GM18861 (cell line): Measurements from ENCODE around the gene LGR6.
"Not testable (repeated sequence)": the region's sequence is repeated elsewhere in the genome, so short reads cannot be mapped to it uniquely, and the experiment has no call there.

Experiments used
- ATAC-seq: cut with Tn5 transposase; IDR thresholded peaks from one replicate; pipeline ENCODE4 v1.9.1; 2021; ENCODE audit not compliant: unreplicated experiment

Gene LGR6

DNA sequence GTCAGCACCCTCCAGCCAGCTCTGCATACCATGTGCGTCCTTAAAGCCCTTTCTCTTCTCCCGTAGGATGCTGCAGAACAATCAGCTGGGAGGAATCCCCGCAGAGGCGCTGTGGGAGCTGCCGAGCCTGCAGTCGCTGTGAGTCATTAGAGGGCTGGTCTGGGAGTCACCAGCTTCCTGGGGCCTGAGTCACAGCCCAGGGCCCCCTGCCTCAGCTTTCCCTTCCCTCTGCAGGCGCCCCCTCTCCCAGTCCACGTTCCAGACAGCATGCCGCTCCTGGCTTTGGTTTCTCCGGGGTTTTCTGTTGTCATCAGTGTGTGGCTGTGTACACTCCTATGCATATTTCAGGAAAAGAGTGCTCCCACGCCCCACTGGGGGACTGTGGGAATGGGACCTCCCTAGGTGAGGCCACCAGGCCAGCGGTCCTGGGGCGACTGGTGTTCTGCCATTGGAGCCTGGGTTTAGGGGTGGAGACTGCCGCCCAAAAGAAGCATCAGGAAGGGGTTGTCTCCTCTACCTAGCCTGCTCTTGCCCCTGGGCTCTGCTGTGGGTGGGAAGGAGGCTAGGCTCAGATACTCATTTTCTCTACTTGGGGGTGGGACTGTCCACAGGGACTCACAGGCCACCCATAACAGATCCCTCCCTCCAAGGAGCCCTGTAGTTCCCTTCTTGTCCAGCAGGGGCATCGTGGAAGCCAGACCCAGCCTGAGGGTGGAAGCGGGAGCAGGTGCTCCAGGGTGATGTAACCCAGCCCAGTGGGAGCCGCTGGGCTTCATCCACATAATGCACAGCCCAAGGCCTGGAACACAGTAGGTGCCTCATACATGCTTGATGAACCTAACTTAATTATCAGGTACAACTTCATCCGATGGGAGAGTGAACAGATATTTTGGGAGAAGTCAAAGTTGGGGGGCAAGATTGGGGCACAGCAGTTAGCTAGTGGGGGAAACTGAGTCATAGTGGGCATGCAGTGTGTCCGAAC, 42.5 kb downstream of the LGR6 start:
- no peak for ATAC-seq

DNA sequence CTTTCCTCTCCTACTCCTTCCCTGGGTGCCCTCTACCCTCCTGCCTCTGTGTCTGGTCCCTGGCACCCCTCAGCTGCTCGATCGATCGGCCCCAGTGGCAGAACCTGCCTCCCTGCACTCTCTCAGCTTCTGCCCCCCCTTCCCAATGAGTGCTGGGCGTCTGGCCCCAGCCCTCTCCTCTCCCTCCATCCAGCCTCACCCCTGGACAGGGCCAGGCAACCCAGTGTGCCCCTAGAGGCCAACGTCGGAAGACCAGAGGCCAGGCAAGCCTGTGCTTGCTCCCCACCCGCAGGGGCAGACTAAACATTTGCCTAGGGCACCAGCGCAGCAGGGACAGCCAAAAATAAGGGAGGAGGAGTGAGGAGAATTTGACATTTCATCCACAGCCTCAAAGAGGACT, 43.5 kb downstream of the LGR6 start:
- ATAC-seq, result peak; percentile 48

GRCh38 chr1:202238914-202239313, 45.3 kb downstream of the LGR6 start:
- no peak for ATAC-seq

- not testable (repeated sequence) for ATAC-seq
Measured at GRCh38 chr1:202240226-202240625, 46.6 kb downstream of the LGR6 start.

DNA sequence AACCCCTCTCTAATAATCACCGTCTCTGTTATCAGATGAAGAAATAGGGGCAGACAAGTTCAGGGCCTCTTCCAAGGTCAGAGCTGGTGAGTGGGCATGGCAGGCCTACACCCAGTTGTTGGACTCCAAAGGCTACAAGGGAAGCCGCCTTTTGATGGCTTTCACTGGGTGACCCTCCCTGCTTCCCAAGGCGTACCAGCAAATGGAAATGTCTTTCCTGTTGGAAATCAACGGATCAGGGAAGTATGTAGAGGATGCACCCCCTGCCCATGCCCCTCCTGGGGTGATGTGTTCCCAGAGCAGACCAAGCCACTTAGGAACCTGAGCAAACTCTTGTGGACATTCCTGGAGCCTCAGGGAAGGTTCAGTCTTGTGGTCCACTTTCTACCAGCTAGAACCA, 47.4 kb downstream of the LGR6 start:
- no peak for ATAC-seq

- no peak for ATAC-seq
Measured at GRCh38 chr1:202241376-202242079, 47.9 kb downstream of the LGR6 start.

DNA sequence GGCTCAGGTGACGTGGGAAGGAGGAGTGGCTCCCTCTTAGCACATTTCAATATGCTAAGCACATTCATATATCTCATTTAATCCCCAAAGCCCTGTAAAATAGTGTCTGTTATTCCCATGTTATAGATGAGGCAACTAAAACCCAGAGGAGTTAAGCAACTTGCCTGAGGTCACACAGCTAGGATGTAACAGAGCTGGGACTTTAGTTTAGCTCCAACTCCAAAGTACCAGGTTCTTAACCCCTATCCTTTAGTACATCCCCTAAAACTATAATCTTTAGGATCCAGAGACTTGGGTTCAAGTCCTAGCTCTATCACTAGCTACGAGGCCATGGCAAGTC, 48.5 kb downstream of the LGR6 start:
- ATAC-seq, result no peak

DNA sequence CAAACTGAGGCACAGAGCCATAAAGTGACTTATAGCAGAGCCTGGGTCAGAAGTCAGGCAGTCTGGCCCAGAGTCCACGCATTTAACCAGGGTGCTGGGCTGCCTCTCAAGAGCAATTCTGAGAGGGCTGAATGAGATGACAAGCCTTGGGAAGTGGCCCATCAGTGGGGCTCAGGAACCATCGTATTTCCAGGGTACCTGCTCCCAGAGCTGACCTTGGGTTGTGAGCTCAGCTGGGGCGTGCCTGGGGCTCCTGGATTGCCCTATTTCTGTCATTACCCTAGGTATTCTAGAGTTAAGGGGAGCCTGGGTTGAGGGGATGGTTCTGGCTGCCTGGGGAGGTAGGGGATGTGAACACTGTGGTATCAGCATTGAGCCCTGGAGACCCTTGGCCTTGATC, 49.4 kb downstream of the LGR6 start:
- no peak for ATAC-seq

GRCh38 chr1:202244841-202245261, 51.3 kb downstream of the LGR6 start:
- no peak for ATAC-seq

- no peak for ATAC-seq
Measured at GRCh38 chr1:202245391-202245790, 51.8 kb downstream of the LGR6 start.

- ATAC-seq, result no peak
Measured at GRCh38 chr1:202247104-202247503, 53.5 kb downstream of the LGR6 start.

- no peak for ATAC-seq
Measured at GRCh38 chr1:202247837-202248795, 54.5 kb downstream of the LGR6 start.

GRCh38 chr1:202248861-202249260, 55.3 kb downstream of the LGR6 start:
- ATAC-seq, result no peak

GRCh38 chr1:202249436-202249835, 55.8 kb downstream of the LGR6 start:
- no peak for ATAC-seq

GRCh38 chr1:202249846-202250245, 56.2 kb downstream of the LGR6 start:
- ATAC-seq, result no peak

DNA sequence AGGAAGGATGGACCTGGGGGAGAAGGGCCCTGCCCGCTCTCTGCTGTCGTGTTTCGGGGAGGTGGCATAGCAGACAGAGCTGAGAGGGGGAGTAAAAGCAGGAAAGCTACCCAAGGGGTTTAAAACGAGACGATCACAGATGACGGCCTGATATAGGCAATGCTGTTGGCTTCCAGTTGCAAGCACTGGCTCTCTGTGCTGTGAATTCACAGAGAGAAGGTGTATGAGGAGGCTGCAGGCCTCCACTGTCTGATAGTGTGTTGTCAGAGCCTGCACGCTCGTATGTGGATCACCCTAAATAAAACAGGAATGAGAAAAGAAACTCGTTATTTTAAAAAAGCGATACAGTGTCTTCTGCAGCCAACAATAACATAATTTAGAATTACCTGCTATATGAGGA, 57.4 kb downstream of the LGR6 start:
- ATAC-seq, result no peak

DNA sequence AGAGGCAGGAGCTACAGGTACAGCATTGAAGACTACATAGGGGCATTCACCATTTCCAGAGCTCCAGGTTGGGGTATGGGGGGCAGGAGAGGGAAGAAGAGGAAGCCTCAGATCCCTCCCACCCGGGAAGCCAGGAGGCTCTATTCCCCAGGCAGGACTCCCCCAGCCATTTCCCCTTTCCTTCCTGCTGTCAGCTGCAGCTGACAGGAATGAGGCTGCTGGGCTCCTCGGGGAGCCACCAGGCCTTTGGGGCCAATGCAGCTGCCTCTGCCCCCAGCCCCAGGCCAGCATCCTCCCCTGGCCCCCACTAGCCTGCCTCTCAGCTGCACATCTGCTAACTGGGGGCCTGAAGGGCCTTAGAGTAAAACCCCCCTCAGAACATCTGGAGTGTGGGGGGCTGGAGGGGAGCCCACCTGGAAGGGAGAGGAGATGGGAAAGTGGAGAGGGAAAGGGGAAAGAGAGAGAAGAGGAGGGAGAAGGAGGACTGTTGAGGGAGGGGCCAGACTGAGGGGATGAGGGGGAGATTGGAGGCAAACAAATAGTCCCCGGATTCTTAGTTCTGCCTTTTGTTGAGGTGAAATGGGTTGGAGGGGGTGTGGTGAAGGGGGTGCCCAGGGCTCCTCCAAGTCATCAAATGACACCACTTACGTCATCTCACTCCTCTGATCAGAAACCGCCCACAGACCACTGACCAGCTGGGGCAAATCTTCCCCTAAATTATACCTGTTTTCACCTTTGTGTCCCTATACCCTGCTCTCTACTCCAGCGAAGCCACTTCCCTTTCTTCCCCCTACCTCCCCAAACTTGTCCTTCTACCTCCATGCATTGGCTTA, 58.0 kb downstream of the LGR6 start:
- no peak for ATAC-seq

DNA sequence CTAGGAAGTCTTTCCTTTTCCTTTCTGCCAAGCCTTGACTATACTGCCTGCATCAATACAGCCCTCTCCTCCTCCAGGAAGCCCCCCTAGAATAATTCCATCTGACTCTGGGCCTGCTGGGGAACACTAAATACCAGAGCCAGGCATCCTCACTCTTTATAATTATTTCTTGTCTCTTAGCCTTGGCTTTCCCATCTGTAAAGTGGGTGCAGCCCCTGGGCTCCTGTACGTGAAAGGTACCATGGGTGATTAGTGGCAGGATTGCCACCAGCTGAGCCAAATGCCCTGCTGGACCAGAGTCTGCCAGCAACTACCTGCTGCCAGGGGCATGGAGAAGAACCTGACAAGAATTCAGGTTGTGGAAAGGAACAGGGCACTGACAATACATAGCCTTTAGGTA, 58.7 kb downstream of the LGR6 start:
- no peak for ATAC-seq

DNA sequence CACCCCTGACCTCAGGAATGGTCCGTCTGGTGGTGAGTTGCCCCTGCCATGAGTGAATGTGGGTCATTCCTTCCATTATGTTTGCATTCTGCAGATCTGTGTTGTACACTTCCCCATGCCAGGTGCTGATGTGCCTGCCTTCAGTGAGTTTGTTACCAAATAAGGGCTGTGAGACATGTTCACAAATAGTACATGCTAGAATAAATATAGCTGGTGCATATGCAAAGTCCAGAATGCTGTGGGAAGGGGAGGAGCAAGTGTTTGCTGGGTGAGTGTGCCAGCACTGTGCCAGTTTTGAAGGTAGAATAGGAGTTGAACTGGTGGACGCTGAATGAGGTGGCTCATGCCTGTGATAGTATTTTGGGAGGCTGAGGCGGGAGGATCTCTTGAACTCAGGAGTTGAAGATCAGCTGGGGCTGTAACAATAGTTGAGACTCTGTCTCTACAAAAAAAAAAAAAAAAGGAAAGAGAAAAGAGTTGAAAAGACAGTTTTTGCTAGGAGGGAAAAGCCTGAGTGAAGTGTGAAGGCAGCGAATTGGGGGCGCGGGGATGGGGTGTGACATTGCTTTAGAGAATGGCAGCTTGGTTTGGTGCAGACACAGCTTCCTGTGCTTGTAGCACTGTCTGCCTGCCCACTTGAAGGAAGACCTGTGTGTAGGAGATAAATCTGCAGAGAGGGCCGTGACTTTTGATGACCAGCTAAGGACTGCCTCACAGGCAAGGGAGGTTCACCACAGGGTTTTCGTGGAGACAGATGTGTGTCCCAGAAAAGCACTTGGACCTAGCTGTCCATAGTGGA, 61.1 kb downstream of the LGR6 start:
- ATAC-seq, result no peak
